ENCODE results near the gene PPIL4.
"Not testable (repeated sequence)": the region's sequence is repeated elsewhere in the genome, so short reads cannot be mapped to it uniquely, and the experiment has no call there.

Gene PPIL4

DNA sequence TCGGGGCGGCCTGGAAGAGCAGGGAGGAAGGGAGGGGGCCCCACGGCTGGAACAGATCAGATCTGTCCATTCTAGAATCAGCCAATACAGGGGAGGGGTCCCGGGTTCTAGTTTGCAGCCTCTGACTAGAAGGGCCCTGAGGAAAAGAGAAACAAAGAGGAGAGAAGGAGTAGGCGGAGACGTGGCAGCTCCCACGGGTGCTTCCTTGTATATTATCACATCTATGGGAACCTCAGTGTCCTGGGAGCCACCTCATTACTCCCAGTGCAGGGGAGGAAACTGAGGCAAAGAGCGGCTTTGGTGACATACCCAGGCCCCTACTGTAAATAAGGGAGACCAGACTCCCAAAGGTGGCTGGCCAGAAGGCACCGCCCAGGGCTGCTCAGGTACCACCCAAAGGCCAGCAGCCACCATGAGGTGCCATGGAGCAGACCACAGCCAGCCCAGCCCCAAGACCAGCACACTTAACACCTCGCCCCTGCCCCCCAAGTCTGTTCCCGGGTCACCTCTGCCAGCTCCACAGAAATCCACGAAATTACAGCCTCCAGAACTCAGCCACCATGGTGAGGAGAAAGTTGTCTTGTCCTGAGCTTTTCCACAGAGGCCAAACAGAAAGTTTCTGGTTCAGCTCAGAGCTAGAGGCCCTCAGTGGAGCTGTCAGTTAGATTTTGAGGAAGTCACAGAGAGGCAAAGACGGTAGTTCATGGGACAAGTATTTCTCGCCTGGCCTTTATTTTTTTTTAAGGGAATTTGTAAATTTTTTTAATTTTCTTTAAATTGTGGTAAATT, 63.1 kb downstream of the PPIL4 start:
- DNase-seq = no peak

GRCh38 chr6:149480502-149481280, 65.2 kb downstream of the PPIL4 start:
- DNase-seq = no peak

DNA sequence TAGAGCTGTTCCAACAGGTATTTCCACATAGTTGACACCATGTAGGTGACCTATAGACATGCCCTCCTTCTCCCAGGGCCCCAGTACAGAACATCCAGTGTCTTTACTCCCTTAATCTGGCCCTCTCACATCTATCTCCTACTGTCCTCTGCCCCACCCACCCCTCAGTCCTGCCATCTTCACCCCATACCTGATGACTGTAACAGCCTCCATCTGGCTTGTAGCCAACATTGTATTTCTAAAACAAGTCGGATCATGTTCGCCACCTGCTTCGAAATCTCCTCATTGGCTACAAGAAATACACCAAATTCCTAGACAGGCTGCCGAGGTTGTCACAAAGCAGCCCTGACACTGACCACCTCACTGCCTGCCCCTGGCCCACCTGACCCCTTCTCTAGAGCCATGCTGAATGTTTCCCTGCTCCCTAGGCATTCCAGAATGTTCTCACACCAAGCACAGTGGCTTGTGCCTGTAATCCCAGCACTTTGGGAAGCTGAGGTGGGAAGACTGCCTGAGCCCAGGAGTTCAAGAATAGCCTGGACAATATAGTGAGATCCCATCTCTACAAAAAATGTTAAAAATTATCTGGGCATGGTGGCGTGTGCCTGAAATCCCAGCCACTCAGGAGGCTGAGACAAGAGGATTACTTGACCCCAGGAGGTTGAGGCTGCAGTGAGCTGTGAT, 67.1 kb downstream of the PPIL4 start:
- no peak for DNase-seq

- no peak for DNase-seq
Measured at GRCh38 chr6:149477544-149477943, 68.3 kb downstream of the PPIL4 start.

GRCh38 chr6:149476789-149477455, 68.9 kb downstream of the PPIL4 start:
- no peak for DNase-seq

DNA sequence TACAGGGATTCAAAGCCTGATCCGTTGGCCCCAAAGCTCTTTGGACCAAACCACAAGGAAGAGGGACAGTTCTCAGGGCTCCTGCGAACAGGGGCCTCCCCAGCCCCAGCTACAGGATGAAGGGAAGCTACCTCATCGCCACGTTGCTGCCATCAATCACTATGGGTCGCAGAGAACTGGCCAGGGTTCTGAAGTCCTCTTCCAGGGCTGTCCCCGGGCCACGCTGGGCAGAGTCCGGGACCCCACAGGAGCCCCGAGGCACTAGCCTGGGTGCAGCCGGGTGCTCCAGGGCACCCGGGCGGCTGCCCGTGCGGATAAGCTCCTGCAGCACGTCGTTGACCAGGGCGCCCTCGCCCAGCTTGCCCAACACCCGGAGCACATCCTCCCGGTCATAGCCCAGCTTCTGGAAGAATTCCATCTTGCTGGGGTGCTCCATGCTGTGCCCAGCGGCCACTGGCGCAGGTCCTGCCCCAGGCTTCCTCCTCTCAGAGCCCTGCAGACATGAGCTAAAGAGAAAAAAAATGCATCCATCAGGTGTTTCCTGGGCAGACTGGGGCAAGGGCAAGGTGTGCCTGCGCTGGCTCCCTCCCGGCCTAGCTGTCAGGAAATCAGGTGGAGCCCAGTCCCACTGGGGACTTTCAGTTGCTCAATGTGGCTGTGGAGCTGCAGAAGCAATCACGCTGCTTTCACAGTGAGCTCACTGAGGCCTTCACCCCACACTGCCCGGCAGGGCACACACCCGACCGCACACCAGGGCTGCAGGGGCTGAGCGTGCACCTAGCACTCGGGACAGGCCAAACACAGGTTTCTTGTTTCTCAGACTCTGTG, 71.5 kb downstream of the PPIL4 start:
- no peak for DNase-seq

DNA sequence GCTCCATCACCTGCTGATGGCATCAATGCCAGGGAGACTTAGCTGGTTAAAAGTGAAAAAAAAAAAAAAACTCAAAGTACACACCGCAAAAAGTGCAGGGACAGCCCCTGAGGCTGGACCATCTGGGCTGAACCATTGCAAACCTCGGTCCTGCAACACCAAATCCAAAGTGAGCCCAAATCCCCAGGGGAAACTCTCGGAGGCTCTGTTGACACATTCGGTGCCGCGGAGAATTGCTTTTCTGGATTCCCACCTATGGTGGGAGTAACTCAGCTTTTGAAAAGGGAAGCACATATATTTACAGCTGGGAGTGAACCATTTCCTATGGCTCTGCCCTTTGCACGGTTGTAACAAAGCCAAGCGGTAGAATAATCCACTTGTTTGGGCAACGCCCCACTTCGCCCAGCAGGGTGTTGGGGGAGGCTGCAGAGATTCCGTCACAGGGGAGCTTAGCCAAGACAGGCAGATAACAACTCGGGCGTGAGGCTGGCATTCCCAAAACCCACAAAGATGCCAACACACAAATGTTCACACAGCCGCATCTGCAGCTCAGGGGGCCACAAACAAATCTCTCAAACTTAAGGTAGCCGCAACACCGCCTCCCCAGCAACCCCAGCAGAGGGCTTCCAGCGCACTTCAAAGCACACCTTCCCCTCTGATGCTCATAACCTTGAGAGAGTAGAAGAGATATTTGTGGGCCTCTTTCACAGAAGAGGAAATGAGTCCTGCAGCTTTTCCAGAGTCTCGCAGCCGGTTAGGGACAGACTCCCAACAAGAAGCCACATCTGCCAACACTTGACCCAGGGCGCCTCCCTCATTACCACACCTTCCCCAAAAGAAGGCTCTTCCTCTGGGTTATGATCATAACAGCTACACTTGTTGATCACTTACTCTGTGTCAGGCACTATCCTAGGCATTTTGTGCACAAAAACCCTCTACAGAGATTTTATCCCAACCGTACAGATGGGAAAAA, 72.5 kb downstream of the PPIL4 start:
- DNase-seq = no peak

DNA sequence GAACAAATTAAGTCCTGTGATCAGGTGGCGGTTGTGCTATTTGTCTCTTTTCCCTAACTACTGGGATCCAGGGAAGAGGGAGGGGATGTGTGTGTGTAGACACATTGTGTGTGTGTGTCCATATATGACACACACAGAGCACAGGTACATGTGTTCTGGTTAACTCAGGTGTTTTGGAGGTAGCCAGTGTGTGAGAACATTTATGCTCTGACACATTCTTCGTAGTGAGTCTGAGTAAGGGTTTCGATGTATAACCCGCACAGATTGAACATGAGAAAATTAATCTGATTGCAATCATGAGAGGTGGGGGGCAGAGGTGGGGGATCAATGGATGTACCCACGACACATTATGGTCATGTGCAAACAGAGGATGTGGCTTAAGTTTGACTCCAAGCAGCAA, 73.6 kb downstream of the PPIL4 start:
- no peak for DNase-seq

DNA sequence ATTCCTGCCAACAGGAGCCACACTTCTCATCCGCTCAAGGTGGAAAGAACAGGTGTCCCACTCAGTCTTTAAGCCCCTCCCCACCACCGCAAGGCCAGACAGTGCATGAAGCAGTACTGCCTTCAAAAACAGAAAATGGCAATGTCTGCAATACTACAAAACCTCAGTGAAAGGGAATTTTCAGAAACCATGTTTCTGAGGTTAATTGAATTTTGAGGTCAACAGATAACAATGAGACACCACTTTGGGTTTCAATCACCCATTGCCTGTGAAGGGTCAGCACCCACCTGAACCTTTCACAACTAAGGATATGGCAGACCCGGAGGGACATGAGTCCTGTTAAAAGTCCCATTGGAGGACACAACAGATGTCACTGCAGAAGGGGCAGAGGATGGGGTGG, 74.0 kb downstream of the PPIL4 start:
- DNase-seq = no peak

DNA sequence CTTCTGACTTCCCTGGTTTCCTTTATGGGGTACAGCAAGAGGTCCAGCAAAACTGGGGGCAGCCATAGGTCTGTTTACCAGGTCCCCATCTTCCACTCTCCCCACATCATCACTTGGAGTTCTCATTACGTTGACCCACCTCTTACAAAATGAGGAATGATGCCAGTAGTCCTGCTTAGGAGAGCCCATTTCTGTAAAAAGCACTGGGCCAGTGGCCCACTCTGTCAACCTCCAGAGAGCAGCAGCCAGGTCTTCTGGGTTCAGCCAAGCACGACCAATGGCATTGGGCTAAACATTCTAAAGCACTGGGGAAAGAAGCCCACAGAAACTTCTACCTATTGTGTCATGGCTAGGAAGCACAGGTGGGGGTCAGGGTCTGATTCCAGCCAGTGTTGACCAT, 74.9 kb downstream of the PPIL4 start:
- no peak for DNase-seq

DNA sequence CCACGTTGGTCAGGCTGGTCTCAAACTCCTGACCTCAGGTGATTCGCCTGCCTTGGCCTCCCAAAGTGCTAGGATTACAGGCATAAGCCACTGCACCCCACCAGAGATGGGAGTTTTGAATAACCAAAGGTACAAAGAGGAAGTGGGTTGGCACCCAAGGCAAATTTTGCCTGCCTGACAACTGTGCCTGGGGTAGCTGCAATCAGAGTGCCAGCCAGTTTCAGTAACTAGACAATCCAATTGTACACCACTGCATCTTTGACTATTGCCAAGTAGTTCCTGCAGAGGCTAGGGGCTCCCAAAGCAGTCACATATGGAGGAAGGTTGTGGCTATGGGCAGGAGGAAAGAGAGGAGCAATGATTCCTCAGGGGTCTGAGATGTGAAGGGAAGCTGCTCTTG, 77.7 kb downstream of the PPIL4 start:
- no peak for DNase-seq

GRCh38 chr6:149467265-149467664, 78.6 kb downstream of the PPIL4 start:
- DNase-seq = no peak

- no peak for DNase-seq
Measured at GRCh38 chr6:149464411-149464810, 81.4 kb downstream of the PPIL4 start.

GRCh38 chr6:149463781-149464180, 82.1 kb downstream of the PPIL4 start:
- DNase-seq = no peak

GRCh38 chr6:149462712-149463111, 83.1 kb downstream of the PPIL4 start:
- DNase-seq = not testable (repeated sequence)

GRCh38 chr6:149461670-149462069, 84.2 kb downstream of the PPIL4 start:
- no peak for DNase-seq

GRCh38 chr6:149460249-149460648, 85.6 kb downstream of the PPIL4 start:
- not testable (repeated sequence) for DNase-seq

DNA sequence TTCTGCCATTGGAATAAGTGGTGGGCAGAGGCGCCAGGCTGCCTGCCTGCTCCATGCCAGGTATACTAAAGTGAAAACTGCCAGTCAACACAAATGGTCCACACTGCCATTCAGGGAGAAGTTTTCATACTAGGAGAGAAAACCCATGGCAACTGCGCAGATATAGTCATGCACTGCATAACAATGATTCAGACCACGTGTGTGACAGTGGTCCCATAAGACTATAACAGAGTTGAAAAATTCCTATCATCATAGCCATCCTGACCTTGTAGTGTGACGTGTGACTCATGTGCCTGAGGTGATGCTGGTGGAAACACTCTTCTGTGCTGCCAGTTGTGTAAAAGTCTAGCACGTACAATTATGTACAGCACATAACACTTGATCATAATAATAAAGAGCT, 86.1 kb downstream of the PPIL4 start:
- DNase-seq = no peak

GRCh38 chr6:149458806-149459205, 87.0 kb downstream of the PPIL4 start:
- DNase-seq = no peak

DNA sequence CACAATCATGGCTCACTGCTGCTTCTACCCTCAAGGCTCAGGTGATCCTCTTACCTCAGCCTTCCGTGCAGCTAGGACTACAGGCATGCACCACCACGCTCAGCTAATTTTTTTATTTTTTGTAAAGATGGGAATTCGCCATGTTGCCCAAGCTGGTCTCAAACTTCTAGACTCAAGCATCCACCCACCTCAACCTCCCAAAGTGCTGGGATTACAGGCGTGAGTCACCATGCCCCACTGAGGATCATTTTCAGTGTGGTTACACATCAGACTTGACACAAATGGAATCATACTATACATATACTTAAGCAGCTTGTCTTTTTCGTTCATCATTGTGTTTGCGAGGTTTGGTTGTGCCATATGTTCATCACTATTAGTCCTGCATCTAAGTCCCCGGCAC, 87.6 kb downstream of the PPIL4 start:
- DNase-seq = no peak

GRCh38 chr6:149457316-149457884, 88.4 kb downstream of the PPIL4 start:
- no peak for DNase-seq
